ENCODE data around the gene BRD4. TPM values are rescaled to one million over a fixed set of nuclear protein-coding genes. Genes with fewer than 3 reads are reported as not detected.

BRD4 gene
- total RNA-seq, 1 donor from 2014 or later: 60.9 TPM

DNA sequence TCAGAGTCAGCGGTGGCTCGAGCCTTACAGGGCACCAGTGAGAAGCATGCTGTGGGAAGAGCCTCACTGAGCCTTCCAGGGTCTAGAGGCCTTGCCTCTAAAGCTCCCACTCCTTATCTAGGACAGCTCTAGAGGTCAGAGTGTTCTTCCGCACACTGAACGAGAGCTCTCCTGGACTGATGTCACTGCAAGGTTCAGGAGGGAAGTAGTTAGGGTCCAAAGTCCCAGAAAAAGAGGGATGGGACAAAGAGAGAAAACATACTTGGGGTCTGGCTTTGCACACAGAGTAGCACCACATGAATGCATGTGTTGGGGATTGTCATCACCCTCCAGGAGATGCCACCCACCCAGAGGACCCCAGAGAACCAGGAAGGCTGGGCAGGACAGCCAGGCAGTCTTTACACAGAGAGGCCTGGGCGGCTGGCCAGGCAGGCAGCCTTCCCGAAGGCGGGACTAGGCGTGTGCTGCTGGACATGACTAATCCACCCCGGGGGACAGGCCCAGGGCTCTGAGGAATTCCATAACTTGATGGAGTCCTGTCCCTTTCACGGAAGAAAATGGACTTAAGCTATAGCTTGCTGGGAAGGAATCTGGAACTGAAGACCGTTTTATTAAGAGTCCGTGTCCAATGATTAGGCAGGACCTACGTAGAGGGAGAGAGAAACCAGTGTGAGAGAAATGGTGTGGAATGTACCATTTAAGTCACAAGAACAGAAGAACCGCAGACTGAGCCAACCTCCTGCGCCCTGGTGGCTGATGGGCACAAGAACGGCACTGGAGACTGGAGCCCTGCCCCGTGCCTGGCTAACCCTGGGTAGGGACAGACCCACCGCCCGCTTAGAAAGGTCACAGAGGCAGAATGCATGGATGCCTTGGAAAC lies 83.5 kb downstream of the BRD4 start:
- Histone ChIP-seq H3K27ac (replicated peaks) (peak overlapping the region; percentile 96), H3K4me3 (peak overlapping the region; percentile 46), H3K4me1 (peaks cover 95% of the 10 kb centered on the region), H3K27me3 (ENCODE audit: low read depth) (no peaks in the 10 kb centered on the region), H3K36me3 (peaks cover 51% of the 10 kb centered on the region), H3K9me3 (replicated peaks) (no peaks in the 10 kb centered on the region)
- TF ChIP-seq, protein P1, sequence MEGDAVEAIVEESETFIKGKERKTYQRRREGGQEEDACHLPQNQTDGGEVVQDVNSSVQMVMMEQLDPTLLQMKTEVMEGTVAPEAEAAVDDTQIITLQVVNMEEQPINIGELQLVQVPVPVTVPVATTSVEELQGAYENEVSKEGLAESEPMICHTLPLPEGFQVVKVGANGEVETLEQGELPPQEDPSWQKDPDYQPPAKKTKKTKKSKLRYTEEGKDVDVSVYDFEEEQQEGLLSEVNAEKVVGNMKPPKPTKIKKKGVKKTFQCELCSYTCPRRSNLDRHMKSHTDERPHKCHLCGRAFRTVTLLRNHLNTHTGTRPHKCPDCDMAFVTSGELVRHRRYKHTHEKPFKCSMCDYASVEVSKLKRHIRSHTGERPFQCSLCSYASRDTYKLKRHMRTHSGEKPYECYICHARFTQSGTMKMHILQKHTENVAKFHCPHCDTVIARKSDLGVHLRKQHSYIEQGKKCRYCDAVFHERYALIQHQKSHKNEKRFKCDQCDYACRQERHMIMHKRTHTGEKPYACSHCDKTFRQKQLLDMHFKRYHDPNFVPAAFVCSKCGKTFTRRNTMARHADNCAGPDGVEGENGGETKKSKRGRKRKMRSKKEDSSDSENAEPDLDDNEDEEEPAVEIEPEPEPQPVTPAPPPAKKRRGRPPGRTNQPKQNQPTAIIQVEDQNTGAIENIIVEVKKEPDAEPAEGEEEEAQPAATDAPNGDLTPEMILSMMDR (IDR thresholded peaks at IDR 0.05; ENCODE audit: borderline replicate concordance): no peak
- peak; percentile 89 for DNase-seq
- intact Hi-C loops (cut with micrococcal nuclease): no loop called here

DNA sequence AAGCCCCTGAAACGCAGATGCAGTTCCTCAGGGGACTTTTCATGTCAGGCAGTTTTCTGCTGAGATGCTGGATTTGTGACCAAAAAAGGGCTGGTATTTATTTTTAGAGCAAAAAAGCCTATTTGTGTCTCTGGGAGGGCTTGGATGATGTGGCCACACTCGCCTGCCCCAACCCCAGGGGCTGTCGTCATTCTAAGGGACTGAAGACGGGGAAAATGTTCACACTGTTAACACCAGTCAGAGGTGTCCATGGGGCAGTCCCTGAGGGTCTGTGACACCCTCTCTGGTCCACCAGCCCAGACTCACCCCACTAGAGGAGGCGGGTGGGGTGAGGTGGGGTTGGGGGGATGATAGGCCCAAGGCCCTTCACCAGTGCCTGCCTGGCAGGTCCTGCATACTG lies 84.2 kb downstream of the BRD4 start:
- peaks cover 89% of the 10 kb centered on the region for H3K4me1 ChIP-seq
- TF ChIP-seq, protein P1 (IDR thresholded peaks at IDR 0.05; ENCODE audit: borderline replicate concordance): no peak
- no peak overlapping the region for H3K4me3 ChIP-seq
- no peaks in the 10 kb centered on the region for H3K9me3 ChIP-seq (replicated peaks)
- no peaks in the 10 kb centered on the region for H3K27me3 ChIP-seq (ENCODE audit: low read depth)
- H3K36me3 ChIP-seq: peaks cover 51% of the 10 kb centered on the region
- H3K27ac ChIP-seq (replicated peaks): peak overlapping the region; percentile 96
- intact Hi-C loops (cut with micrococcal nuclease): no loop called here
- DNase-seq: no peak

DNA sequence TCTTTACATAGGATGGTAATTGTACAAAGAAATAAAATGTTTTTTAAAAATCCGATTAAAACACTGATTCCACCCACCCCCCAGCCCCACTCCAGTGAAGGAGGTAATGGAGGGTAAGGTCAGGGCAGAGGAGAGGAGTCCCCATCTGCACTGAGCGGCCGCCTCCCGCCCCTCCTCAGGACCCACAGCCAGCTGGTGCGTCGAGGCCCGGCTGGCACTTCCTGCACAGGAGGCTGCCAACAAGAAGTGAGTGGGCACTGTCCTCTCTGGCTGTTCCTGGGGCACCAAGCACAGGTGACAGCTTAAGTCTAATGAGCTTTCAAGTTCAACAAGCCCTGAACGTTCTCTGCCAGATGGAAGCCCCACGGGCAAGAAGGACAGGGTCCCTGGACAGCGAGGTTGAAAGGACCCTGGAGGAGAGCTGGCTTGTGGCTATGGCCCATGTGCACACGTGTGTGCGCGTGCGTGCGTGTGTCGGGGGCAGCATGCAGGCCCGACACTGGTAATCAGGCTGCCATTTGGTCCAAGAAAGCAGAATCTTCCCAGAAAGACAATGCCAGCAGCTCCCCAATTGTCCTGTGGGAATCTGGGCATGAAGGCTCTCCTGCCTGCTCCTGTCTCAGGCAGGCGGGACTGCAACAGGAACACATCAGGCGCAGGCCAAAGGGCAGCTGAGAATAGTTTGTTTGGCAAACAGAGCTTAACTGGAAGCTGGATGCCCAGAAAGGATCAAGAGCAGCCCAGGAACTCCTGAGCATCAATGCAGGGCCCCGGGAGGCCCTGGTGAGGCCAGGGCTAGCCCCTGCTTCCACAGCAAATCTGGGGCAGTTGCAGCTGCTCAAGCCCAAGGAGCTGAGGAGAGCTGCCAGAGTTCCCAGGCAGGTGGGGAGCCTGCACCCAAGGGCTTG lies 85.0 kb downstream of the BRD4 start:
- Histone ChIP-seq H3K4me1 (peaks cover 82% of the 10 kb centered on the region), H3K27ac (replicated peaks) (peak overlapping the region; percentile 96), H3K9me3 (replicated peaks) (no peaks in the 10 kb centered on the region), H3K27me3 (ENCODE audit: low read depth) (no peaks in the 10 kb centered on the region), H3K4me3 (no peak overlapping the region), H3K36me3 (peaks cover 44% of the 10 kb centered on the region)
- intact Hi-C loops (cut with micrococcal nuclease): no loop called here
- TF ChIP-seq, protein P1 (IDR thresholded peaks at IDR 0.05; ENCODE audit: borderline replicate concordance): no peak
- no peak for DNase-seq

DNA sequence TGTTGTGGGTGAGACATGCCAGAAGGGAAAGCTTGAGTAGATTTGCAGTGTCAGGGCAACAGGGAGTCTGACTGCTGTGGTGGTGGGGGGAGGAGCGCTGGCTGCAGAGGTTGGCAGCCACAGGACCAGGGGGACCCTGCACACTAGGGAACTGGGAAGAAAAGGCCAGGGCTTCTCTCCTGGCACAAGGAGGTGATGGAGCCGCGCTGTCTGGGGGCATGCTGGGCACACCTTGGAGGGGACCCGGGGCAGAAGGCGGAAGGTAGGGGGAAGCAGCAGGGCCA lies 86.2 kb downstream of the BRD4 start:
- no peaks in the 10 kb centered on the region for H3K9me3 ChIP-seq (replicated peaks)
- DNase-seq: no peak
- peaks cover 44% of the 10 kb centered on the region for H3K36me3 ChIP-seq
- peak overlapping the region; percentile 96 for H3K27ac ChIP-seq (replicated peaks)
- H3K4me1 ChIP-seq: peaks cover 74% of the 10 kb centered on the region
- TF ChIP-seq, protein P1 (IDR thresholded peaks at IDR 0.05; ENCODE audit: borderline replicate concordance): no peak
- H3K27me3 ChIP-seq (ENCODE audit: low read depth): no peaks in the 10 kb centered on the region
- H3K4me3 ChIP-seq: no peak overlapping the region
- intact Hi-C loops (cut with micrococcal nuclease): no loop called here

DNA sequence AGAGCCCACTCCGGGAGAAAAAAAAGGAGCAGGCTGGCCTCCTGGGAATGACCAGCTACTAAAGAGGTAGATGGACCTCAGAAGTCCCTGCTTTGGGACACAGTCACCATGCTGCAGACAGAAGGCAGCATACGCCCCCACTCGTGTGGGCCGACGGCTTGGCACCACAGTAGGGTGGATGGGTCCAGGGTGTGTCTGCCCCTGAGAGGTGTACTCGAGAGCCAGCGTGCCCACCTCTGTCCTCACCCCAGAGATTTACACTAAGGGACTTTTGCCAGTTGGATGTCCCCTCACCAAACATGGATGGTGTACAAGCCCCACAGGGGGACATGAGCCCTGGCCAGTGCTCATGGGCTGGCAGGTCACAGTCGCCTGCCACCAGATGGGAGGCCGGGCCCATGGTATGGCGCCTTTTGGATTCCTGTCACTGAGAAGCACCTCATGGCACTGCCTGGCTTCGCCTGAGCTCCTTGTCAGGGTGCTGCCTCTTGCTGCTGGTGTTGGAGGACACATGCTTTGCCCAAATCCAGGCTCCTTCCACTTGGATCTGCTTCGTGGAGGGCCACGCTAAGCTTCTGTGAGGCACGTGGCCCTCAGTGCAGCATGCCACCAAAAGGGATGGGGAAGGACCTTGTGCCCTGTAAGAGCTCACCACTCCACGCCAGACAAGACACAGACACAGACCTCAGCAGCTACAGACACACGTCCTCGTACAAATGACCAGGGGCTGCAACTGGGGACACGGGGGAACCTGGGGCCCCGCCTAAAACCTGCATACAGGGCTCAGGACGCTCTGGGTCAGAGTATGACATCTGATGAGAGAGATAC lies 86.8 kb downstream of the BRD4 start:
- TF ChIP-seq, protein P1 (IDR thresholded peaks at IDR 0.05; ENCODE audit: borderline replicate concordance): no peak
- Histone ChIP-seq H3K9me3 (replicated peaks) (no peaks in the 10 kb centered on the region), H3K27ac (replicated peaks) (peak overlapping the region; percentile 96), H3K36me3 (peaks cover 48% of the 10 kb centered on the region), H3K4me3 (no peak overlapping the region), H3K27me3 (ENCODE audit: low read depth) (no peaks in the 10 kb centered on the region), H3K4me1 (peaks cover 71% of the 10 kb centered on the region)
- no peak for DNase-seq
- intact Hi-C loops (cut with micrococcal nuclease): no loop called here

Data from left ventricle myocardium inferior (tissue), 1 donor.